Retinal pigment epithelial cell (primary cell): ENCODE results near the gene ETS2.

ENCODE experiments used
- DNase-seq: peaks from one replicate; pipeline ENCODE4 v3.0.0-alpha.2; 2010; ENCODE audit warnings: low read depth
- H3K4me3 ChIP-seq: 2 replicates; pipeline ENCODE4 v1.5.1; 2011; ENCODE audit warnings: mild to moderate bottlenecking, low read length, control low read depth, moderate library complexity
- CTCF ChIP-seq: conservative IDR thresholded peaks from 2 replicates; pipeline ENCODE4 v1.5.1; 2011; ENCODE audit warnings: low read depth, low read length, control low read depth, inconsistent platforms

Gene ETS2

GRCh38 chr21:38869946-38870345 is 64.2 kb downstream of the ETS2 start:
- no peak overlapping the region for H3K4me3 ChIP-seq
- TF ChIP-seq CTCF, result no peak
- no peak for DNase-seq
